ENCODE measurements around the gene GGPS1. TPM values are rescaled to one million over a fixed set of nuclear protein-coding genes. Genes with fewer than 3 reads are reported as not detected.
"Not testable (repeated sequence)": the region's sequence is repeated elsewhere in the genome, so short reads cannot be mapped to it uniquely, and the experiment has no call there.

The GGPS1 gene
- 10 to 100 TPM; 19.7 to 36.2 (median 23.0) TPM for polyA plus RNA-seq
- long read RNA-seq, donor 1, result 0 reads
- long read RNA-seq, donor 2, transcript GGPS1-201 (4 exons, 2,895 nt), result major isoform, 6 of 6 reads
- long read RNA-seq, donor 2, partial matches to known transcripts, result 0 of 6 reads
- long read RNA-seq, donor 2, other reads (novel, unspliced or antisense), result 0 of 6 reads
- long read RNA-seq, donor 3, partial matches to known transcripts, result 0 of 3 reads
- long read RNA-seq, donor 3, other reads (novel, unspliced or antisense), result 0 of 3 reads
- long read RNA-seq, donor 4, result 0 reads
- long read RNA-seq, donor 5, partial matches to known transcripts, result 0 of 2 reads
- long read RNA-seq, donor 5, other reads (novel, unspliced or antisense), result 0 of 2 reads
- long read RNA-seq, donor 6, transcript GGPS1-201 (4 exons, 2,895 nt), result major isoform, 6 of 7 reads
- long read RNA-seq, donor 6, partial matches to known transcripts, result 0 of 7 reads
- long read RNA-seq, donor 6, other reads (novel, unspliced or antisense), result 0 of 7 reads
- long read RNA-seq, donor 7, result 0 reads
- long read RNA-seq, donor 8, partial matches to known transcripts, result 0 of 2 reads
- long read RNA-seq, donor 8, other reads (novel, unspliced or antisense), result 0 of 2 reads
- long read RNA-seq, donor 9, partial matches to known transcripts, result 0 of 1 reads
- long read RNA-seq, donor 9, other reads (novel, unspliced or antisense), result 0 of 1 reads
- long read RNA-seq, donor 10, transcript GGPS1-201 (4 exons, 2,895 nt), result major isoform, 15 of 15 reads
- long read RNA-seq, donor 10, partial matches to known transcripts, result 0 of 15 reads
- long read RNA-seq, donor 10, other reads (novel, unspliced or antisense), result 0 of 15 reads

DNA sequence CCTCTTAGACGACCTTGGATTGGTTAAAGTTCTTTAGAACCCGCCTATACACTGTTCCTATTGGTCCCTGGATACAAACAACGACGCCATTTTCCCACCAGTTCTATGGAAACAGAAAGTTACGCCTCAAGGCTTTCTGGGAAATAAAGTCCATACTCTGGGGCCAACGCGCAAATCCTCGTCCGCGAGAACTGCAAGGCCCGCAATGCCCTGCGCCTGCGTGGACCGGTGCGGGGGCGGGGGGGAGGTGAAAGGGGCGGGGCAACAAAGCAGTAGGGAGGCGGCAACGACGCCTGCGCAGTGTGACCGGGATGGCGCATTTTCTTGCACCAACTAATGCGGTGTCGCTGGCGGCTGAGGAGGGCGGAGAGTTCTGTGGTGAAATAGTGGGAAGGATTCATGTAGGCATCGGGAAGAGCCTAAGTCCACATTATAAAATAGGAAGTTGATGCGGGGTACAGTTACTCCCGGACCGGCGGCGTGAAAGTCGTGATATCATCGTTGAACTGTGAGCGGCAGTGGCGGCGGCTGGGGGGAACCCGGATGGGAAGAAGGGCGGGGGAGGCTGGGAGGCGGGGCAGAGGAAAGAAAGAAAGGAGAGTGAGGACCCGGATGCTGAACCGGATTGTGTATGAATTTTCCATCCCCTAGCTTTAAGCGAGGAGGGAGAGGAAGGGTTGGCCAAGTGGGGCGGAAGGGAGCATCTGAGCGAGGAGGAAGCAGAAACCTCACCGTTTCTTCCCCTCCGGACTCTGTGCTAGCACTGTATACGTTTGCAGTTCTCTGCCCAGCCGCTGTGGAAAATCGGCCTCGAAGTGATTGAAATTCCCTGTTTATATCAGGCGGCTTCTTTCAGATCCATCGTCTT lies at the start of gene GGPS1:
GGPS1 (plus strand) TSS at position 300 of the 868 bp plus-strand sequence. CDS start 6,695 bp downstream, outside the sequence.
- DNase-seq, result peak; percentile 99 to 100
- H3K4me3 ChIP-seq (ENCODE audit: low read depth in 1 of 3, low read length in 3 of 3), result peak within 1 kb of the TSS; percentile 93 to 100 (median 99)
- H3K4me1 ChIP-seq (ENCODE audit: control insufficient read depth in 3 of 3, insufficient read depth in 2 of 3, low read depth in 1 of 3, low read length in 2 of 3), result peaks cover 1 to 10% (median 5%) of the 10 kb centered on the region in 3 donors
- peak within 1 kb of the TSS; percentile 89 to 100 (median 98) for H3K27ac ChIP-seq (ENCODE audit: low read depth in 1 of 3, low read length in 2 of 3)
- peaks cover 0 to 6% (median 0%) of the 10 kb centered on the region in 3 donors for H3K36me3 ChIP-seq (ENCODE audit: control insufficient read depth in 3 of 3, insufficient read depth in 2 of 3, low read depth in 1 of 3, low read length in 3 of 3)
- FAIRE-seq, result no peak
- WGBS, 3 donors, result 0% methylated on average over 52 to 54 of the region's 54 CpGs
- no peaks in the 10 kb centered on the region for H3K9me3 ChIP-seq (ENCODE audit: control insufficient read depth in 2 of 2, insufficient read depth in 1 of 2, low read depth in 1 of 2, low read length in 1 of 2)
- no peaks in the 10 kb centered on the region for H3K27me3 ChIP-seq (ENCODE audit: control insufficient read depth in 3 of 3, insufficient read depth in 3 of 3, low read length in 3 of 3)

DNA sequence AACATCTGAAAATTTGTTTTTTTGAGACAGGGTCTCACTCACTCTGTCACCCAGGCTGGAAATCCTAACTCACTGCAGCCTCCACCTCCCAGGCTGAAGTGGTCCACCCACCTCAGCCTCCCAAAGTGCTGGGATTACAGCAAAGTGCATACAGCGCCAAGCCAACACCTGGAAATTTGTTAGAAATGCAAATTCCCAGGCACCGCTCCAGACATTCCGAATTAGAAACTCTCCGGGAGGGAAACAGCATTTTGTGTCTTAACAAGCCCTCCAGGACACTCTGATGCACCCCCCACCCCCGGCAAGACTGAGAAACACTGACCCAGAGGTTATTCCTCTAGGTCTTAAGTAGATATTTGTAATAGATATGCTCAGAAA lies 49.5 kb upstream of the GGPS1 start:
- FAIRE-seq (no peak), DNase-seq (no peak)
- peaks cover 5 to 16% (median 6%) of the 10 kb centered on the region in 3 donors for H3K4me1 ChIP-seq (ENCODE audit: control insufficient read depth in 3 of 3, insufficient read depth in 2 of 3, low read depth in 1 of 3, low read length in 2 of 3)
- WGBS, 3 donors, result 85 to 92% (median 86%) methylated on average over 5 of the region's 5 CpGs
- H3K27ac ChIP-seq (ENCODE audit: low read depth in 1 of 3, low read length in 2 of 3), result no peak overlapping the region
- H3K9me3 ChIP-seq (ENCODE audit: control insufficient read depth in 2 of 2, insufficient read depth in 1 of 2, low read depth in 1 of 2, low read length in 1 of 2), result no peaks in the 10 kb centered on the region
- H3K36me3 ChIP-seq (ENCODE audit: control insufficient read depth in 3 of 3, insufficient read depth in 2 of 3, low read depth in 1 of 3, low read length in 3 of 3), result peaks cover 0 to 3% (median 0%) of the 10 kb centered on the region in 3 donors
- no peak overlapping the region for H3K4me3 ChIP-seq (ENCODE audit: low read depth in 1 of 3, low read length in 3 of 3)
- H3K27me3 ChIP-seq (ENCODE audit: control insufficient read depth in 3 of 3, insufficient read depth in 3 of 3, low read length in 3 of 3), result no peaks in the 10 kb centered on the region

DNA sequence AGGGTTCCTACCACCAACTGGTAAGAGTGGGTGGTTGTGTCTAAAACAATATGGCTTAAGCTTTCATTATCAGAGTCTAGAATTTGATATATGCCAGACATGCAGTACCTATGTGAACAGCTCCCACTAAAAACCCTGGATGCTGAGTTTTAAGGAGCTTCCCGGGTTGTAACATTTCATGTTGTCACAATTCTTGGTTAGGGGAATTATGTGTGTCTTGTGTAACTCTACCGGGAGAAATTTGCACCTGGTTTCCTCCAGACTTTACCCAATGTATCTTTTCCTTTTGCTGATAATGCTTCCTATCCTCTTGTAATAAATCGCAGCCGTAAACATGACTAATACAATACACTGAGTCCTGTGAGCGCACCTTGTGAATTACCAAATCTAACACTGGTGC lies 48.7 kb upstream of the GGPS1 start:
- H3K4me1 ChIP-seq (ENCODE audit: control insufficient read depth in 3 of 3, insufficient read depth in 2 of 3, low read depth in 1 of 3, low read length in 2 of 3), result peaks cover 5 to 16% (median 6%) of the 10 kb centered on the region in 3 donors
- FAIRE-seq, result no peak

DNA sequence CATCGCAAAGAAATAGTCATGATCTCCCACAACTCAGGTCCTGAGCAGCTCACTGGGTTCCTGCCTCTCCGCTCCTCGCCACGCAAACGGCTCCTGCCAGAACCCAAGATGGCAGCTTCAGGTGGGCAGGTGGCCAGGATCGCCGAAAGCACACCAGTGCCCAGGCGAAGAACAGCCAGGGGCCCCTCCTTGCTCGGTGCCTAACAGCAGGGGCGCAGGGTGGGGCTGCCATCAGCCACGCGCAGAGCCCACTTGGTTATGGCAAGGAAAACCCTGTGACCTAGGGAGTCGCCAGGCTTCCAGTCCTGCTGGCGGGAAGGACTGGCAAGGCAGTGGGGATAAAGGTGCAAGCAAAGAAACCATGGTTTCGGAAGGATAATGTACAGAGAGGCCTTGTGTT lies 47.9 kb upstream of the GGPS1 start:
- no peak overlapping the region for H3K27ac ChIP-seq (ENCODE audit: low read depth in 1 of 3, low read length in 2 of 3)
- H3K4me3 ChIP-seq (ENCODE audit: low read depth in 1 of 3, low read length in 3 of 3), result no peak overlapping the region
- H3K36me3 ChIP-seq (ENCODE audit: control insufficient read depth in 3 of 3, insufficient read depth in 2 of 3, low read depth in 1 of 3, low read length in 3 of 3), result peaks cover 0 to 3% (median 0%) of the 10 kb centered on the region in 3 donors
- FAIRE-seq (no peak), DNase-seq (no peak)
- 95 to 98% (median 97%) methylated on average over 15 of the region's 15 CpGs for WGBS, 3 donors
- H3K4me1 ChIP-seq (ENCODE audit: control insufficient read depth in 3 of 3, insufficient read depth in 2 of 3, low read depth in 1 of 3, low read length in 2 of 3), result peaks cover 5 to 16% (median 6%) of the 10 kb centered on the region in 3 donors
- H3K9me3 ChIP-seq (ENCODE audit: control insufficient read depth in 2 of 2, insufficient read depth in 1 of 2, low read depth in 1 of 2, low read length in 1 of 2), result no peaks in the 10 kb centered on the region
- no peaks in the 10 kb centered on the region for H3K27me3 ChIP-seq (ENCODE audit: control insufficient read depth in 3 of 3, insufficient read depth in 3 of 3, low read length in 3 of 3)

More for the DNA sequence above, 48.7 kb upstream of the GGPS1 start:
- peaks cover 0 to 3% (median 0%) of the 10 kb centered on the region in 3 donors for H3K36me3 ChIP-seq (ENCODE audit: control insufficient read depth in 3 of 3, insufficient read depth in 2 of 3, low read depth in 1 of 3, low read length in 3 of 3)
- H3K27me3 ChIP-seq (ENCODE audit: control insufficient read depth in 3 of 3, insufficient read depth in 3 of 3, low read length in 3 of 3), result no peaks in the 10 kb centered on the region
- H3K27ac ChIP-seq (ENCODE audit: low read depth in 1 of 3, low read length in 2 of 3), result no peak overlapping the region
- WGBS, 3 donors, result 22 to 59% (median 35%) methylated on average over 5 of the region's 5 CpGs
- H3K9me3 ChIP-seq (ENCODE audit: control insufficient read depth in 2 of 2, insufficient read depth in 1 of 2, low read depth in 1 of 2, low read length in 1 of 2), result no peaks in the 10 kb centered on the region
- peak; percentile 58 to 78 for DNase-seq
- H3K4me3 ChIP-seq (ENCODE audit: low read depth in 1 of 3, low read length in 3 of 3), result no peak overlapping the region

DNA sequence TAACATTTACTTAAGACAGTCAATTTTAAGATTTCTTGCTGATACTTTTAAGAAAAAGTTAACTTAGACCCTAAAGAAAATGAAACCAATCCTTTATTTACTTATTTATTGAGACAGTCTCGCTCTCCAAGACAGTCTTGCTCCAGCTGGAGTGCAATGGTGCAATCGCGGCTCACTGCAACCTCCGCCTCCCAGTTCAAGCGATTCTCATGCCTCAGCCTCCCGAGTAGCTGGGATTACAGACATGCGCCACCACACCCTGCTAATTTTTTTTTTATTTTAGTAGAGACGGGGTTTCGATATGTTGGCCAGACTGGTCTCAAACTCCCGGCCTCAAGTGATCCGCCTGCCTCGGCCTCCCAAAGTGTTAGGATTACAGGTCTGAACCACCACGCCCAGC lies 44.7 kb upstream of the GGPS1 start:
- not testable (repeated sequence) for H3K27ac ChIP-seq (ENCODE audit: low read depth in 1 of 3, low read length in 2 of 3); FAIRE-seq; H3K36me3 ChIP-seq (ENCODE audit: control insufficient read depth in 3 of 3, insufficient read depth in 2 of 3, low read depth in 1 of 3, low read length in 3 of 3); H3K4me3 ChIP-seq (ENCODE audit: low read depth in 1 of 3, low read length in 3 of 3); DNase-seq; H3K27me3 ChIP-seq (ENCODE audit: control insufficient read depth in 3 of 3, insufficient read depth in 3 of 3, low read length in 3 of 3); H3K9me3 ChIP-seq (ENCODE audit: control insufficient read depth in 2 of 2, insufficient read depth in 1 of 2, low read depth in 1 of 2, low read length in 1 of 2)
- 87 to 95% (median 92%) methylated on average over 13 of the region's 13 CpGs for WGBS, 3 donors
- H3K4me1 ChIP-seq (ENCODE audit: control insufficient read depth in 3 of 3, insufficient read depth in 2 of 3, low read depth in 1 of 3, low read length in 2 of 3), result peaks cover 5 to 13% (median 6%) of the 10 kb centered on the region in 3 donors

DNA sequence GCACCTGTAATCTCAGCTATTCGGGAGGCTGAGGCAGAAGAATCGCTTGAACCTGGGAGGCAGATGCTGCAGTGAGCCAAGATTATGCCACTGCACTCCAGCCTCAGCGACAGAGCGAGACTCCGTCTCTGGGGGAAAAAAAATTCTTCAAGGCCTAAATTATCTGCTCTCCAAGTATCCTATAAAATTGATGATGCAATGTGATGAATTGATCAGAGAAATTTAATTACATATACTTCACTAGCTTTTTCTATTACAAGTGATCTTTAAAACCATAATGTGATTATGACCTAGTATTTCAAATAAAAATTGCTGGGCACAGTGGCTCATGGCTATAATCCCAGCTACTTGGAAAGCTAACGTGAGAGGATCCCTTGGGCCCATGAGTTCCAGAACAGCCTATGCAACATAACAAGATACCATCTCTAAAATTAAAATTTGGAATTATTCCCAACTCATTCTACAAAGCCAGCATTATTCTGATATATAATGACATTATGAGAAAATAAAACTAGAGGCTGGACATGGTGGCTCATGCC lies 44.1 kb upstream of the GGPS1 start:
- H3K4me1 ChIP-seq (ENCODE audit: control insufficient read depth in 3 of 3, insufficient read depth in 2 of 3, low read depth in 1 of 3, low read length in 2 of 3), result peaks cover 2 to 9% (median 6%) of the 10 kb centered on the region in 3 donors
- FAIRE-seq, result no peak
- DNase-seq, result no peak

DNA sequence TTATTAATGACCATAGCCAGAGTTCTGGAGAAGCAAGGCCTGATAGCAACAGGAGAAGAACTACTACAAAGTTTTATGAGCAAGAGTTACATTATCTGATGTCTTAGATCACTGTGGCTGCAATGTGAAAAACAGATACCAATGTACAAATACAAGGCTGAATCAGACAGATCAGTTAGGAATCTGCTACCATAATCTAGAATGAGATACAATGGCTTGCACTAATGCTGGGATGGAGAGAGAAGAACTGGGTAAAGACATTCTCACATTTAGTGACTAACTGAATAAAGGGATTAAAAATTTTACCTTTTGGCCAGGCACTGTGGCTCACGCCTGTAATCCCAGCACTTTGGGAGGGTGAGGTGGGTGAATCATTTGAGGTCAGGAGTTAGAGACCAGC lies 41.7 kb upstream of the GGPS1 start:
- H3K27ac ChIP-seq (ENCODE audit: low read depth in 1 of 3, low read length in 2 of 3), result no peak overlapping the region
- no peaks in the 10 kb centered on the region for H3K4me1 ChIP-seq (ENCODE audit: control insufficient read depth in 3 of 3, insufficient read depth in 2 of 3, low read depth in 1 of 3, low read length in 2 of 3)
- H3K36me3 ChIP-seq (ENCODE audit: control insufficient read depth in 3 of 3, insufficient read depth in 2 of 3, low read depth in 1 of 3, low read length in 3 of 3), result no peaks in the 10 kb centered on the region
- no peak overlapping the region for H3K4me3 ChIP-seq (ENCODE audit: low read depth in 1 of 3, low read length in 3 of 3)
- WGBS, 3 donors, result 71 to 86% (median 83%) methylated on average over 1 of the region's 1 CpG
- no peaks in the 10 kb centered on the region for H3K27me3 ChIP-seq (ENCODE audit: control insufficient read depth in 3 of 3, insufficient read depth in 3 of 3, low read length in 3 of 3)
- DNase-seq, result no peak
- H3K9me3 ChIP-seq (ENCODE audit: control insufficient read depth in 2 of 2, insufficient read depth in 1 of 2, low read depth in 1 of 2, low read length in 1 of 2), result no peaks in the 10 kb centered on the region
- FAIRE-seq, result no peak

More for the DNA sequence above, 44.1 kb upstream of the GGPS1 start:
- H3K36me3 ChIP-seq (ENCODE audit: control insufficient read depth in 3 of 3, insufficient read depth in 2 of 3, low read depth in 1 of 3, low read length in 3 of 3), result peaks cover 0 to 3% (median 0%) of the 10 kb centered on the region in 3 donors
- no peaks in the 10 kb centered on the region for H3K9me3 ChIP-seq (ENCODE audit: control insufficient read depth in 2 of 2, insufficient read depth in 1 of 2, low read depth in 1 of 2, low read length in 1 of 2)
- no peak overlapping the region for H3K27ac ChIP-seq (ENCODE audit: low read depth in 1 of 3, low read length in 2 of 3)
- no peak overlapping the region for H3K4me3 ChIP-seq (ENCODE audit: low read depth in 1 of 3, low read length in 3 of 3)
- no peaks in the 10 kb centered on the region for H3K27me3 ChIP-seq (ENCODE audit: control insufficient read depth in 3 of 3, insufficient read depth in 3 of 3, low read length in 3 of 3)
- WGBS, 3 donors, result 92 to 98% (median 93%) methylated on average over 6 of the region's 6 CpGs
